K562 (cell line): Measurements from ENCODE around the gene TCEA3. TPM values are rescaled to one million over a fixed set of nuclear protein-coding genes. Genes with fewer than 3 reads are reported as not detected.

Experiments used
- CREB3 ChIP-seq: fragments of 450-650 bp; conservative IDR thresholded peaks from 2 replicates; pipeline ENCODE4 v1.6.1; 2016; ENCODE audit warnings: missing genetic modification characterization, low read depth, mild to moderate bottlenecking, missing compliant biosample characterization, moderate library complexity
- EGR1 ChIP-seq: fragments of 450-650 bp; conservative IDR thresholded peaks from 2 replicates; pipeline ENCODE4 v1.6.1; 2017; ENCODE audit warnings: mild to moderate bottlenecking
- ETV5 ChIP-seq: sonication (generic); formaldehyde crosslinking; IDR thresholded peaks from 2 replicates; pipeline ENCODE4 v1.4.0; 2020; ENCODE audit warnings: low read depth, mild to moderate bottlenecking, missing genetic modification reagents
- EZH2 ChIP-seq: IDR thresholded peaks from 2 replicates; pipeline ENCODE4 v1.6.1; 2012; ENCODE audit warnings: low read depth, mild to moderate bottlenecking, inconsistent platforms, low read length, borderline replicate concordance
- FOSL1 ChIP-seq: fragments of 200-800 bp; sonication (Bioruptor generic); conservative IDR thresholded peaks from 2 replicates; pipeline ENCODE4 v1.6.1; 2016; ENCODE audit warnings: missing genetic modification characterization, missing compliant biosample characterization
- GTF2F1 ChIP-seq: IDR thresholded peaks from 2 replicates; pipeline ENCODE4 v1.6.1; 2011; ENCODE audit warnings: low read depth, low read length, improper control_type of control experiment
- NFXL1 ChIP-seq: fragments of 450-650 bp; formaldehyde crosslinking; IDR thresholded peaks from 2 replicates; pipeline ENCODE4 v1.4.0; 2021; ENCODE audit warnings: mild to moderate bottlenecking
- OTX1 ChIP-seq: fragments of 450-650 bp; formaldehyde crosslinking; IDR thresholded peaks from 2 replicates; pipeline ENCODE4 v1.4.0; 2022; ENCODE audit warnings: mild to moderate bottlenecking
- SAP30 ChIP-seq: fragments of 200-600 bp; sonication (generic); IDR thresholded peaks from 2 replicates; pipeline ENCODE4 v1.6.1; 2012; ENCODE audit warnings: borderline replicate concordance, low read depth, mild to moderate bottlenecking, moderate library complexity, low read length, control low read depth, inconsistent platforms; ENCODE audit not compliant: insufficient read depth, poor library complexity, severe bottlenecking
- TAF15 ChIP-seq: fragments of 200-400 bp; formaldehyde crosslinking; IDR thresholded peaks from 2 replicates; pipeline ENCODE4 v1.6.1; 2017; ENCODE audit warnings: mild to moderate bottlenecking, low read depth, low read length, moderate library complexity
- TBL1XR1 ChIP-seq, 2 experiments: IDR thresholded peaks; 2 replicates each; pipeline ENCODE4 v1.6.1; 2012; ENCODE audit warnings: improper control_type of control experiment in 2 of 2, low read length in 2 of 2, mild to moderate bottlenecking in 1 of 2
- ZBED1 ChIP-seq: IDR thresholded peaks from 2 replicates; pipeline ENCODE4 v1.6.1; 2014
- ZBTB11 ChIP-seq, 3 experiments: fragments of 200-800 bp in 1 of 3; fragments of 250-450 bp in 1 of 3; fragments of 450-650 bp in 1 of 3; sonication (Bioruptor Pico) in 1 of 3; sonication (Bioruptor generic) in 1 of 3; formaldehyde crosslinking in 1 of 3; IDR thresholded peaks; 2 replicates each; pipeline versions ENCODE4 v1.6.1 to v1.8.0; 2016 to 2022; ENCODE audit warnings: mild to moderate bottlenecking in 2 of 3, missing genetic modification characterization in 2 of 3, missing compliant biosample characterization in 1 of 3, moderate library complexity in 1 of 3
- ZC3H4 ChIP-seq: sonication (generic); formaldehyde crosslinking; IDR thresholded peaks from 2 replicates; pipeline ENCODE4 v1.9.0; 2021; ENCODE audit warnings: missing genetic modification reagents, borderline replicate concordance
- ZNF41 ChIP-seq: fragments of 250-450 bp; sonication (Bioruptor Pico); conservative IDR thresholded peaks from 2 replicates; pipeline ENCODE4 v1.4.0; 2020; ENCODE audit warnings: mild to moderate bottlenecking
- ZNF609 ChIP-seq: sonication (generic); formaldehyde crosslinking; IDR thresholded peaks from 2 replicates; pipeline ENCODE4 v1.8.1; 2023; ENCODE audit warnings: missing genetic modification reagents, mild to moderate bottlenecking, borderline replicate concordance
- polyA plus RNA-seq, 8 experiments: library from polyadenylated mRNA; depleted of rRNA in 4 of 8; stranded (reverse) in 5 of 8; unstranded in 3 of 8; fragments of >200 nt; fragmentation: Nextera tagmentation in 2 of 8; fragmentation: Illumina TruSeq in 1 of 8; extraction: Ambion mirVana in 2 of 8; extraction: Trizol in 1 of 8; gene quantifications; 2 replicates each; pipeline versions ENCODE4 v1.2.1 to v1.2.3, GENCODE V29; 2011 to 2014; ENCODE audit warnings: inconsistent platforms in 1 of 8, missing spikeins in 1 of 8
- total RNA-seq, 7 experiments: library from RNA; depleted of rRNA in 6 of 7; stranded (reverse); fragments of >200 nt in 6 of 7; fragmentation: Illumina TruSeq in 2 of 7; extraction: Trizol in 2 of 7; gene quantifications; 2 replicates each; pipeline versions ENCODE4 v1.2.1 to v1.2.3, GENCODE V29; 2011 to 2021; ENCODE audit warnings: low replicate concordance in 1 of 7

Gene TCEA3
- total and polyA plus RNA-seq, 9 of the 15 experiments (the other 6 are each of a cell fraction or from before 2014, with no cell fraction given): 0.03 to 0.55 (median 0.36) TPM

- TF ChIP-seq EZH2 (no peak), ZC3H4 (no peak; the same call in 1 of the 2 replicates), NFXL1 (CRISPR knock-in tag) (no peak), ZNF41 (CRISPR knock-in tag) (no peak), OTX1 (CRISPR knock-in tag) (peak; percentile 61; the same call in 1 of the 2 replicates), TAF15 (no peak), GTF2F1 (peak; percentile 55), ETV5 (CRISPR knock-in tag) (peak; percentile 79; the same call in 1 of the 2 replicates), ZNF609 (CRISPR knock-in tag) (no peak), EGR1 (peak; percentile 87), ZBTB11 (CRISPR knock-in tag; IDR thresholded peaks at IDR 0.05) (peak in 1 of 3 experiments; percentile 22; a peak in 1 of 6 replicates), SAP30 (peak; percentile 15), FOSL1 (peak; percentile 60), CREB3 (tag) (no peak), ZBED1 (no peak), TBL1XR1 (IDR thresholded peaks at IDR 0.05; ENCODE audit: low read length in 2 of 2) (peak in 1 of 2 experiments; percentile 58; a peak in 1 of 4 replicates)
These were observed 80.2 kb downstream of the TCEA3 start, which contains the start of gene HNRNPR (continued) for GRCh38 chr1:23344111-23344986.
